Right lung (tissue), 5 donors: ENCODE data around the gene TFR2. TPM values are rescaled to one million over a fixed set of nuclear protein-coding genes. Genes with fewer than 3 reads are reported as not detected.

Experiments used
- DNase-seq, 2 donors: peaks; one replicate each; pipeline ENCODE4 v3.0.0-alpha.2; 2013
- polyA plus RNA-seq, 5 donors: library from polyadenylated mRNA; unstranded; fragments of 120-200 nt; gene quantifications; one replicate each; pipeline versions ENCODE4 v1.2.1 to v1.2.3, GENCODE V29; 2013; ENCODE audit warnings: inconsistent platforms in 1 of 5, low replicate concordance in 1 of 5; ENCODE audit not compliant: insufficient read length in 5 of 5, insufficient read depth in 1 of 5

Gene TFR2
- polyA plus RNA-seq, 5 donors = 1.1 to 4.6 (median 1.6) TPM

DNA sequence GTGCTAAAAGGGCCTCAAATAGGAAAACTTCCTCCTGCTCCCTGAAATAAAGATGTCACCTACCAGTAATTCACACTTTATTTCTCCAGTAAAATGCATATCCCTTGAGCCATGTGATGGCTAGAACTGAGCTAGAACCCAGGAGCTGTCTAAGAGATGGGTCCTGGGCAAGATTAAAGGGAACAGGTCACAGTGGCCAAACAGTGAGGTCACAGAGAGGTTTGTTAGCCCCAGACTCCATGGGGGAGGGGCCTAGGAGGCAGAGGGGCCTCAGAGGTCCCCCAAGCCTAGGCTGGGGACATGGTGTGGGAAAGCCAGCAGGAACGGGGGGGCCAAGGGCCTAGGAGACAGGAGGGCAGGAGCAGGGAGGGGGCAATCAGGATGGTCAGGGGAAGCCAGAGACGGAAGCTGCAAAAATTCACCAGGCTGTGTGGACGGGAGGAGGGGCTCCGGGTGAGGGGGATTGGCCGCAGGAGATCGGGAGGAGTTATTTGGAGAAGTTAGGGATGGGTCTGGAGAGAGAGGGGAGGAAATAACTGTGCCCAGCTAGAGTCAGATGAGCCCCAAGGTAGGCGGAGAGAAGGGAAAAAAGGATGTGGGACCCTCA, 51.9 kb downstream of the TFR2 start:
- DNase-seq = no peak

DNA sequence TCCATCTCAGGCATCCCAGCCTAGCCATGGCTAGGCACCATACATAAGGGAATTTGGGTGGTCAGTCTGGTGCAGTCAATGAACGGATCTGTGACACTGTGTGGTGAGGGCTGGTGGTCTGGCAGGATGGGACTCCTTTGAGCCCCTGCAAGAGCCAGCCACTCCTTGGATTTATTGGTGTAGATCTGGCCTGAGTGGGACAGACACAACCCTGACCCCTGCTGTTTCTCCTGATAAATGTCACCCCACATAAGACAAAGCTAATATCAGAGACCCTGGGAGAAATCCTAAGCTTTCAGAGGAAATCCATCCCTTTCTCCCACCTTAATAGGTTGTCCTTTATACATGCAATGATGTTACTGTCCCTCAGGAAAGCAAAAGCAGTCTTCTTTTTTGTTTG, 52.9 kb downstream of the TFR2 start:
- no peak for DNase-seq

DNA sequence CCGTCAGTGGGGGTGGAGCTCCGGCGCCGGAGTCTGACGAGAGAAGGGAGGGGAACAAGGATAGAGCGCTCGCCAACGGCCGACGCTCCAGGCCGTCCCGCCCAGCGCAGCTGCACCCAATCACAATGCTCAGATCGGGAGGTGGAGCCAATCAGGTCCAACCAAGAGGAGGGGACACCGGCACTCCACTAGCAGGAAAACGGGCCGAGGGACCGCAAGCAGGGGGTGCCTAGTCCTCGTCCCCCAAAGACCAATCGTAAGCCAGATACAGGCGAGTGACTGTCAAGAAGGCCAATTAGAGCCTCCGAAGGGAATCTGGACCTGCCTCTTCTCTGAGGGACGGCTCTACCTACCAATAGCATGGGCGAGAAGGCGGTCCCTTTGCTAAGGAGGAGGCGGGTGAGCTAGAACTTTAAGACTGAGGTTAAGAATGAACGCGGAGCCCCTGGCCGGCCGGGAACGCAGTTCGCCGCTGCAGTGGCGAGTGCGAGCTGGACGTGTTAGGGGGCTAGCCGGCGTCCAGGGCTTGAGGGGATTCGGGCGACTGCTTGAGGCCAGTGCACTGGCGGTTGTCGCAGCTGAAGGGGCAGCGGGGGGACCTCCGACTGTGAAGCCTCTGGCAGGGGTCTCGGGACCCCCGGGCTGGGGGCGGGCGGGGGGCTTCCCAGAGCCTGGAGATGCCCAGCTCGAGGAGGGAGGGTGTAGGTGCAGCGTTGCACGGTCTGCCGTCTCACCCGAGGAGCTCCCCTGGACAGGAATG, 54.9 kb downstream of the TFR2 start, which contains the start of gene FBXO24:
Gene FBXO24 (plus strand): TSS at position 63 of the 760 bp plus-strand sequence. CDS start 298 bp downstream, at position 361.
- peak; percentile 100 for DNase-seq

DNA sequence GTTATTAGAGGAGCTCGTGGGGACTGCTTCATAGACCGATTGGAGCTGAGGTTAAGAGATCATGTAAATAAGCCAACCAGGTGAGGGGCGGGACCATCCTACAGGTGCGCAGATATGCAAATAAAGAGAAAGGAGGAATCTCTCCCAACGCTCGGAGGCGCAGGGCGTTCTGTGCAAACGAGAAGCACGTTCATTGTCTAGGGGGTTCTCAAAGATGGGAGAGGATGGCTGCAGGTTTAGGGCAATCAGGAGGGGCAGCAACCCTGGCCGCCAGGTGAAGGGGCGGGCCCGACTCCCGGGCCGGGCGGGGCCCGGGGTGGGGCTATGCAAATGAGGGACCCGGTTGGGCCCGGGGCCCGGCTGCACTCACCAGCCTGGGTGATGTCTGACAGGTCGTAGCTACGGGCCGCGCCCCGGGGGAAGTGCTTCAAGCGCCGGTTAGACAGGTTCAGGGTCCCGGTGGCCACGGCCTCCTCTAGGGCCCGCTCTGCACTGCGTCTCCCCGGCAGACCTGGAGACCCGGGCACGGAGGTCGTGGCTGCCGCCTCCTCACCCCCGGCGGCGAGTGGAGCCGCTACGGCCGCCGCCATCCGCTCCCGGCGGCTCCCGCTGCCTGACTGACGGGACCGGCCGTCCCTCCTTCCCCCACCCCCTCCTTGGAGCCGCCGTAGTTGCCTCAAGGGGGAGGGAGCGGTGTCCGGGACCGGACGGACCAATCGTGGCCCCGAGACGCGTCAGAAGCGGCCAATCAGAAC, 55.7 kb downstream of the TFR2 start, which contains the start of gene LRCH4:
Gene LRCH4 (minus strand): TSS at position 619 of the 755 bp plus-strand sequence. CDS start 29 bp downstream, at position 590.
- no peak for DNase-seq

DNA sequence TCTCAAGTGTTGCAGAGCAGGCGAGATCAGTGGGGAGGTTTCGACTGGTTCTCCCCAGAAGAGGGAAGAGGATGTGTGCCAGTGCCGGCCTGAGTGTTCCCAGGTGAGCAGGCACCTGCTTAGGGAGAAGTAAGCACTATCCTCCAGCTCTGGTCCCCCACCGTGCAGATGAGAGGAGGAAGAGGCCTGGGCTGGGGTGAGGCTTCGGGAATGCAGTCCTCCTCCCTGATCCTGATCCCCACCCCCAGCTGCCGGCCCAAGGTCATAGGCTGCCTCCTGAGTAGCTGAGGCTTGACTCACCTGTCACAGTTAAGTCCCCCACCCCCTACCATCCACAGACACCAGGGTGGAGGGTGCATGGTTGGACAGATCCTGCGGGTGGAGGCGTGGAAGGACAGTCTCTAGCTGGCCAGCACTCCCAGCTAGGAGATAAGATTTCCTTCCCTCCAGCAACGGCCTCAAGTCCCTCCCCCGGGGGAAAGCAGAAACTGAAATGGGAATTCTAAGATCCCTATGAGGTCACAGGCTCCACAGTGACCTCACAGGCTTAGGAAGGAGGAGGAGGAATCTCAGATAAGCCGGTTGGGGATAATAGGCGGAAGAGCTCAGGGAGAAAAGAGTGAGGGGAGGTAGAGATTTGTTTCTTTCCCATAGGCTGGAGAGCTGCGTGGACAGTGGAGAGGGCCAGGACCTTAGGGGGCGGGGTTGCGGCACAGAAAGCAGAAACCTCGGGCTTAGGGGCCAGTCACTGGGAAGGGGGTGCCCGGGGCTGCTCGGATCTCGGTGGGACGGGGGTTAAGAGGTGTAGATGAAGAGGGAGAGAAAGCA, 56.5 kb downstream of the TFR2 start:
- peak in 1 of 2 donors; percentile 68 for DNase-seq

DNA sequence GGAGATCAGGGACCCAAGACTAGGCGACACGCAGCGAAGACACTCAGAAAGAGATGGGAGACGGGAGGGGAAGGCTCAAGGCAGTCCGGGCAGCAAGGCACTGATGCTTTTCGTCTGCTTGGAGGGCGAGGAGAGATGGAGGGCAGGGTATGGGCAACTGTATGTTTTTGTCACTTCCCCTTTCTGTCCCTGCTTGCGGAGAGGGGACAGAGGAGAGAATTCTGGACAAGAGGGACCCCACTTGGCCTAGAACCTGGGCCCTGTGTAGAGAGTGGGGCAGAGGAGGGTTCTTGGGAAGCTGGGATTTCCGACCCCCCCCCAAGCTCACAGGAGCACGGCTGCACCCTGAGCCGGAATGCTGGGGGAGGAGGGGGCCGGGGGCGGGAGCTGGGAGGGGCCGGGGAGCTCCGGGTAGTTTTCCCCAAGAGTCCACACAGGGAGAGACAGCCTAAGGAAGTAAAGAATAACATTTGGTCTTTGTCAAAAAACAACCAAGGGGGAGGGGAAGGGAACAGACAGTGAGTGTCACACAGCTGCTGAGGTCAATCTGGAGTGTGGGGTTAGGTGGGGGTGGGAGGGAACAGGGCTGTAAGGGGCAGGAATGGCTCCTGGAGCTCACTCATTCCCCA, 57.2 kb downstream of the TFR2 start:
- DNase-seq = peak; percentile 85

DNA sequence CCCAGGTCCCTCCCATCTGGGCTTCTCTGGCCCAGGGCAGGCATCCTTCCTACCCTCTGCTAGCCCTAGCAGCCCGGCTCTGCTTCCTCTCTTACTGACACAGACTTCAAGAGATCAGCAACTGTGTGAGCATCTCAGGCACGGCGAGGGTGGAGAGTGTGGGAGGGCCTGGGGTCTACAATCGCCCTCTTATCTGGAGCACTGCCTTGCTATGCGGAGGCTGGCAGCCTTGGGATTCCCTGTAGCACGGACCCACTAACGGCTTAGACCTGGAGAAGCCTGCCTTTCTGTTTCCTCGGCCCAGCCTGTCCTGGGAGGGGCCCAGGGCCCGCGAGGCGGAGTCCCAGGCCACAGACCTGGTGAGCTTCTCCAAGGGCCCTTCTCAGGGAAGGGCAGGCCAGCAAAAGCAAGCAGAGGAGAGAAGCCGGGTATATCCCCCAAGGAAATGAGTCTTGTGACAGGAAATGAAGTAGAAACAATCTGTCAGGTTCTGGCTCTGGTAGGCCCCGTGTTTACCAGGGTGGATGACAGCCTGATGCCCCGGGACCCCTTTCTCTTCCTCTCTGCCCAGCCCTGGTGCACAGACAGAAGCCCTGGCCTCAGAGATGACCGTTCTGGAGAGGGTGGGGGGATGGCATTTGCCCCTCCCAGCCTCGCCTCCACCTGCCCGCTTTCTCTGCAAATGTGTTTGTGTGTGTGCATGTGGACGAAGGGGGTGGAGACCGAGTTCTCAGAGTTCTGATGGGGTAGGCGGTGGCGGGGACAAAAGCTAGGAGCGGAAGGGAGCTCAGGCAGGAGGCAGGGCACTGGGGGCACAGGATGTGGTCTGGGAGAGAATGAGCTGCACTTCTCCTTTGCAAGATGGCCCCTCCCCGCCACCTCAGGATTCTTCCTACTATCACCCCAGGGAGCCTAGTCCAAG, 58.0 kb downstream of the TFR2 start:
- no peak for DNase-seq

DNA sequence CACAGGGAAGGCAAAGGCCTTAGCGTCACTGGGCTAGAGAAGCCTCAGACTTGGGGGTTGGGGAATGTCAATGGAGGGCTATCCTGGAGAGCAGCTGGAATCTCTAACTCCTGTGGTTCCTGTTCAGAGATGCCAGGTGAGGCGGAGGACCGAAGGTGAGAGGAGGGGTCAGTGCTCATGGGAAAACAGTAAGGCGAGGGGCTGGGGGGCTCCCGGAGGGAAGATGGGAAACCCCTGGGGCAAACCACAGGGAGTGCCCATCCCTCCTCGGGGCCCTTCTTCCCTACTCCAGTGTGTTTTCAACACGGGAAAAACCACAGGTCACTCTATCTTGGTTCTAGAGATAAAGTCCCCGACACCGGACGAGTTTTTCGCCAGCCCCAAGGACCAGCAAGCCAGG, 58.7 kb downstream of the TFR2 start:
- no peak for DNase-seq

DNA sequence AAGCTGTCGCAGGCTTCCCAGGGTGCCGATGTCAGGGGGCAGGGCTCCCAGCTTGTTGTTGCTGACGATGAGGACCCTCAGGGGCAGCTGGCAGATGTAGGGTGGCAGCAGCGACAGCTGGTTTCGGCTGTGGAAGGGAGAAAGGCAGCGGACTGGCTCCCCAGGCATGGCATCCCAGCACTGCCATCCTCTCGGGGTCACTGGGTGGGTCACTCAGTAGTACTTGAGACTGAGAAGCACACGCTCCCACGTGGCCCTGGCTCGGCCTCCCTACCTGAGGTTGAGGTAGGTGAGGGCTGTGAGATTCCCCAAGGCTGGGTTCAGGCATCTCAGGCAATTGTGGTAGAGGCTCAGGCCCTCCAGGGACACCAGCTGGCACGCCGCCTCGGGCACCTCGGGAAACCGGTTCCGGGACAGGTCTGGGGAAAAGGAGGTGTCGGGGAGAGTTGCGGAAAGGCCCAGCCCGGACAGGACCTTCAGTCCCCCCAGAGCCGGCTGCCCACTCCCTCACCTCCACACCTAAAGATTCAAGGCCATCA, 59.2 kb downstream of the TFR2 start:
- DNase-seq = no peak

DNA sequence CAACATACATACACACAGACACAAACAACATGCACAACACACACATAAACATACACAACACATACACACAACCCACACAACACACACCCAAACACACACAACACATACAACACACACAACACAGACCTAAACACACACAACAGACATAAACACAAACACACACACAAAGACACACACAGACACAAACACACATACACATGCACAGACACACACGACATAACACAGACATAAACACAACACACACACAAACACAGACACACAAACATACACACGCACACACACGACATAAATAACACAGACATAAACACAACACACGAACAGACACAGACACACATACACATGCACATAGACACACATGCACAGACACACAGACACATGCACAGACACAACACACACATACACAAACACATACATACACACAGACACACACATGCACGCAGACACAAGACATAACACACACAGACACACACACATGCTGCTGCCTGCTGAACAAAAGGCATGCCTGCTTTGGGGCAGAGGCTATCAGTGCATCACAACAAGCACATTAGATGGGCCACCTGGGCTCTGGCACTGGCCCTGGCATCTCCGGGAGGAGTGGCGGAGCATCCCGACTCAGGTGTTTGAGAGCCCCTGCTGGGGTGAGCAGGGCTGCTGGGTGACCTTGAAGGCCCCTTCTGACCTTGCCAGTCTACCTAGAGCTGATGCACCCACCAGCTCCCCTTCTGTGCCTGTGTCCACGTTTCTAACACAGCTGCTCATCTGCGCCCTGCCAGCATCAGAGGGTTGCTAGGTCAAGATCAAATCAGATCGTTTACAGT, 60.7 kb downstream of the TFR2 start:
- no peak for DNase-seq

DNA sequence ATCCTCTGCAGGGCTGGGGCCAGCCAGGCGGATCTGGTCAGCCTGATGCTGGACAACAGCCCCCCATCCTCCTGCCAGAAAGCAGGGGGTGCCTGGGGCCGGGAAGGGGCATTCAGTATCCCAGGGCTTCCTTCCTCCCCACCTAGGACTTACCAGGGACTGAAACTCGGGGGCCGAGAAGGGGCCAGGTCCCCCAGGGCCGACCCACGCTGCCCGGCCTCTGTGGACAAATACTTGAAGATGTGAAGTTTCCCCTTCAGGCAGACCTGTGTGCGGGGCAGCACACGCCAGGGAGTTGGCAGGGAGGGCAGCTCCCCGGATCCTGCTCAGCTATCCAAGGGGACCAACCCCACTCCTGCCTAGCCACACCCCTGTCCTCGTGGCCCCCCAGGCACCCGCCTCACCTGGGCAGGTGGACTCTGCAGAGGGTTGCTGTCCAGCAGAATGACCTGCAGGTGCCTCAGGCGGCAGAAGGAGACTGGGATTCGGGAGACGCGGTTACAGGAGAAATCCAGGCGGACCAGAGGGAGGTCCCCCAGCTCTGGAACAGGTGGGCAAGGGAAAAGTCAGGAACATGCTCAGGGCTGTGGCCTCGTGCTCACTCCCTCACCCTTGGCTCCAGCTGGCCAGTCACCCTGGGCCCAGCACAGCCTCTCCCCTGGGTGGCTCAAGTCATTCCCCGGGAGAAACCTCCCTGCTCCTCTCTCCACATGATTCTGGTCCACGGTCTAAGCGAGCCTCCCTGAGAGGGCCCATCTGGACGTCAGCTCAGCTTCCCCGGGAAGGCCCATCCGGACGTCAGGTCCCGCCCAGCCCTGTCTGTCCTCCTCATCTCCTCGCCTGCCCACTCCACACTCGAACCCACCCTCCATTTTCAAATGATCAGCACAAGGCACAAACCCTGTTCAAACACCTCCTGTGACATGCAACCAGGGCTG, 62.8 kb downstream of the TFR2 start:
- no peak for DNase-seq

DNA sequence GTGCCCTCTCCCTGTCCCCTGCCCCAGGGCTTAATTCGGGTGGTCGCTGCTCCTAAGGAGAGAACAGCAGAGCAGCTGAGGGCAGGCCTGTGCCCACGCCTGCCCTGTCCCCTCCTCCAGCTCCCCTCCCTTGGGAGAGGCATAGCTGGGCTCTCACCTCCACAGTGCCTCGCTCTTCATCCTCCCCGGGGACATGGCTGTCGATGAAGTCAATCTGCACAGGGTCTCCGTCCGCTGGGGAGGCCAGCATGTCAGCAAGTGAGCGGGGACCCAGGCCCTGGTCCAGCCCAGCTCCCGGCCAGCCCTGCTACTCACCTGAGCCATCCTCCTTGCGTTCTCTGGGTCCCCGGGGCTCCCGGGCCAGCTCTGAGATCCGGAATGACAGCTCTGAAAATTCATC, 63.8 kb downstream of the TFR2 start:
- DNase-seq = no peak

DNA sequence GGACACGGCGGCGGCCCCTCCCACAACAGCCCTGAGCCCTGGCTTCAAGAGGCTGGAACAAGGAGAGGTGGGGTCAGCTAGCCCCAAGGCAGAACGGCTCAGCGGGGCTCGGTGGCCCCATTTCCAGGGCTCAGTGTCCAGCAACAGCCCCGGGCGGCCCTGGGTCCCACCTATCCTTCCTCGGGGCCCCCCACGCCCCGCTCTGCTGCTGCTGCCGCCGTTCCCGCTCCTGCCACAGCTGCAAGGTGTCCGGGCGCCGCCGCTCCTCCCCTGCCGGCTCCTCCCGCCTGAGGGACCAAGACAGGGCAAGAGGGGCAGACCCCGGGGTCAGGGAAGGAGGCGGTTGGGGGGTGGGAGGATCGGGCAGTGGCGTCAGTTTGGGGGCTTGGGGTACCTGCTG, 64.2 kb downstream of the TFR2 start:
- DNase-seq = no peak

DNA sequence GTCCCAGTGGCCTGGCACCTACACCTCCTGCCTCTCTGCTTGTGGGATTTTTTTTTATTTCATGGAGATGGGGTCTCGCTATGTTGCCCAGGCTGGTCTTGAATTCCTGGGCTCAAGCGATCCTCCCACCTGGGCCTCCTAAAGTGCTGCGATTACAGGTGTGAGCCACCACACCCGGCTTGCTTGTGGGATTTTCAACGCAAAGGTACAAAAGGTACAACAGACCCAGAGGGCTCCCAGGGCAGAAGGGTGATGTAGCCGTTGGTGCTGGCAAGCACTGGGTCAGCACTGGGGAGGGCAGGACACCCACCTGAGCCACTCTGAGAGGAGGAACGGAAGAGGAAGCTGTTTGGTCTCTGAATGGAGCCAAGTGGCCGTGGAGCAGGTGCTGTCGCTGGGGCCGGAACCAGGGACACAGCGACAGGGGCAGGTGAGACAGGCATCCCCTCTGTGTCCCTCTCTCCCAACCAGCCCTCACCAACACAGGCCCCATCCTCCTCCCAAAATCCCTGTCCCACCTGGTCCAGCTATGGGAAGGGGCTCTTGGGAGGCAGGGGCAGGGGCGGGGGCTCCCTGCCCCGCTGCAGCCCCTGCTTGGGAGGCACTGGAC, 64.9 kb downstream of the TFR2 start:
- DNase-seq = no peak

DNA sequence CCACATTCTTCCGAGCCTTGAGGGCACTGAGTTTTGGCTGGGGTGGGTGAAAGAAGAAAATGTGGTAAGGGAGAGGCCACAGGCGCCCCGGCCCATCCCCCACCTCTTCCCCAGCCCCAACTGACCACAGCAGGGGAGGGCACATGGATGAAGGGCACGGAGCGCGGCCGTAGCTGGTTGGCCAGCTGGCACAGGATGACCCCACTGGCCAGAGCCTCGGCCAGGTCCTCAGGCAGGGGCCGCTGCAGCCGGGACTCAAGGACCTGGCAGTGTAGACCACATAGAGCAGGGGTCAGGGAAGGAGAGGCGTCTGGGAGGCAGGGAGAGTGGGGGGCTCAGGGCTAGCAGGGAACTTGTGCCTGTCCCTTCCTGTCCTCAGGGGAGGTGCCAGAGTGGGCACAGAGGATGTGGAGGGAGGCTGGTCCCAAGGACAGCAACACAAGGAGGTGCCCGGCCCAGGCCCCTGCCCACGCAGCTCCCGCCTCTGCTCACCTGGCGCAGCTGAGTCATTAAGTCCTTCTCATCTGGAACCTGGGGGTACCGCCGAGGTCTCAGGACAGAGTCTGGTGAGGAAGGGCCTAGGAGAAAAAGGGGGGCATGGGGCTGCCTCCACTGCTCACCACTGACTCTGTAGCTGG, 65.5 kb downstream of the TFR2 start:
- DNase-seq = no peak

DNA sequence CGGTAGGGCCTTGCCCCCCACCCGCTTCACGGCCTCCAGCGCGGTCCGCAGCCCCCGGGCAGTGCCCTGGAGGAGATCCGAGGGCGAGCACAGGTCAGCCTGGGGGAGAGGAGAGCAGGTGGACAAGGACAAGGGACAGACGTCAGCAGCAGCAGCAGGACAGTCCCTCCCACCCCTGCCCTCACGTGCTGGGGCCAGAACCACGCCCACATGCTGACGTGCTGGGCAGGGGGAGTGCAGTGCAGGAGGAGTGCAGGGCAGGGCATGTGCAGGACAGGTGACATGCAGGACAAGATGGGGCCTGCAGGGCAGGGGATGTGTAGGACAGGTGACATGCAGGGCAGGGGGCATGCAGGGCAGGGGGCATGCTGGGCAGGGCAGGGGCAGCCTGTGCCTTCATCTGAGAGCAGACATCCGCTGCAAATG, 66.1 kb downstream of the TFR2 start:
- no peak for DNase-seq
